ENCODE data around the gene APH1A. TPM values are rescaled to one million over a fixed set of nuclear protein-coding genes. Genes with fewer than 3 reads are reported as not detected.

The APH1A gene
- total RNA-seq, 1 donor from 2014 or later: 135 TPM

DNA sequence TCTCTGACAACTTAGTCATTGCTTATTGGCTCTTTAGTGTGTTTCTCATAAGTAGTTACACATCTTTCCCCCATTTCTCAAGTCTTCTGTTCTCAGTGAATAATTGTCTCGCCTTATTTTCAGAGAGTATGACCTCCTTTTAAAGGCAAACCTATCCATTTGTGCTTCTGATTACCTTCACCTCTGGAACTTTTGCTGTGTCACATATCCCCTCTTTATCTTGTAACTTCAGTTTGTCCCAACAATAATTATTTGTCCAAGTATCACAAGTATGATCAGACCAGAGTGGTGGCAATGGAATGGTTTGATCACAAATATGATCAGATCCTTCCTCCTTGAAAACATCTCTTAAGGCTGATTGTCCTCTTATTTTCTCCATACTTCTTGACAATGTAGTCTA, 19.6 kb upstream of the APH1A start:
- H3K27me3 ChIP-seq: no peaks in the 10 kb centered on the region
- no peak for DNase-seq
- H3K4me1 ChIP-seq: no peaks in the 10 kb centered on the region
- ATAC-seq: no peak
- no peaks in the 10 kb centered on the region for H3K36me3 ChIP-seq
- no peak overlapping the region for H3K27ac ChIP-seq
- TF ChIP-seq, protein P1, sequence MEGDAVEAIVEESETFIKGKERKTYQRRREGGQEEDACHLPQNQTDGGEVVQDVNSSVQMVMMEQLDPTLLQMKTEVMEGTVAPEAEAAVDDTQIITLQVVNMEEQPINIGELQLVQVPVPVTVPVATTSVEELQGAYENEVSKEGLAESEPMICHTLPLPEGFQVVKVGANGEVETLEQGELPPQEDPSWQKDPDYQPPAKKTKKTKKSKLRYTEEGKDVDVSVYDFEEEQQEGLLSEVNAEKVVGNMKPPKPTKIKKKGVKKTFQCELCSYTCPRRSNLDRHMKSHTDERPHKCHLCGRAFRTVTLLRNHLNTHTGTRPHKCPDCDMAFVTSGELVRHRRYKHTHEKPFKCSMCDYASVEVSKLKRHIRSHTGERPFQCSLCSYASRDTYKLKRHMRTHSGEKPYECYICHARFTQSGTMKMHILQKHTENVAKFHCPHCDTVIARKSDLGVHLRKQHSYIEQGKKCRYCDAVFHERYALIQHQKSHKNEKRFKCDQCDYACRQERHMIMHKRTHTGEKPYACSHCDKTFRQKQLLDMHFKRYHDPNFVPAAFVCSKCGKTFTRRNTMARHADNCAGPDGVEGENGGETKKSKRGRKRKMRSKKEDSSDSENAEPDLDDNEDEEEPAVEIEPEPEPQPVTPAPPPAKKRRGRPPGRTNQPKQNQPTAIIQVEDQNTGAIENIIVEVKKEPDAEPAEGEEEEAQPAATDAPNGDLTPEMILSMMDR (IDR thresholded peaks at IDR 0.05): no peak
- no peaks in the 10 kb centered on the region for H3K9me3 ChIP-seq
- no peak overlapping the region for H3K4me3 ChIP-seq
- intact Hi-C loops (cut with DNase I): no loop called here

DNA sequence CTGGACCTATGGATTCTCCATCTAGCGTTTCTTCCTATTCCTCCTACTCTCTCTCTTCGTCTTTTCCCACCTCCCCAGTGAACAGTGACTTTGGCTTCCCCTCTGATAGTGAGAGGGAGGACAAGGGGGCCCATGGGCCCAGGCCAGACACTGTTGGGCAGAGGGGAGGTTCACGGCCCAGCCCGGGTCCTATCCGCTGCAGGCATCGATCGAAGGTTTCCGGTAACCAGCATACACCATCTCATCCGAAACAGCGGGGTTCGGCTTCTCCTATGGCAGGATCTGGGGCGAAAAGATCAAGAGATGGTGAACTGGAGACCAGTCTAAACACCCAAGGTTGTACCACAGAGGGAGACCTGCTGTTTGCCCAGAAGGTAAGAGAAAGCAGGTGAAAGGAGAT, 14.4 kb upstream of the APH1A start:
- H3K36me3 ChIP-seq: no peaks in the 10 kb centered on the region
- H3K4me3 ChIP-seq: peak overlapping the region; percentile 64
- H3K4me1 ChIP-seq: peaks cover 8% of the 10 kb centered on the region
- H3K27ac ChIP-seq: peak overlapping the region; percentile 96
- DNase-seq (no peak), ATAC-seq (no peak)
- H3K27me3 ChIP-seq: no peaks in the 10 kb centered on the region
- intact Hi-C loops (cut with DNase I): no loop called here
- no peaks in the 10 kb centered on the region for H3K9me3 ChIP-seq
- TF ChIP-seq, protein P1 (IDR thresholded peaks at IDR 0.05): no peak

DNA sequence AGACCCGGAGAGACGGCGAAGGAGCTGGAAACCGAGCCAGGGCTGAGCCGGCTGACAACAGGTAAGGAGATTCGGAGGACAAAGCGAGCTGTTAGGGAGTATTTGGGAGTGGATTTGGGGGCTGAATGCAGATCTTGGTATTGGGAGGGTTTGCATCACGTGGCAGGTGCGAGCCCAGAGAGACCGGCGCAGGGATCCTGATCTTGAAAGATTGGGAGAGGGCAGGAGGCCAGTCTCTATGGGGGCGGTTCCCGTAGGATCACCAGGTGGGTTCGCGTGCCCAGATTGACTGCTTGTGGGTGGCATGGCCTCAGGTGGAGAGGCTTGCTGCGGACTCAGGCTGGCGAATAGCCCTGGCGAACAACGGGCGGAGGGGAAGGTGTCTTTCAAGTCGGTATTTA, 13.7 kb upstream of the APH1A start:
- DNase-seq (peak; percentile 82), ATAC-seq (peak; percentile 53)
- Histone ChIP-seq H3K27ac (peak overlapping the region; percentile 96), H3K36me3 (no peaks in the 10 kb centered on the region), H3K4me1 (peaks cover 8% of the 10 kb centered on the region), H3K27me3 (no peaks in the 10 kb centered on the region), H3K9me3 (no peaks in the 10 kb centered on the region), H3K4me3 (peak overlapping the region; percentile 64)
- intact Hi-C loops (cut with DNase I): no loop called here
- TF ChIP-seq, protein P1 (IDR thresholded peaks at IDR 0.05): no peak

DNA sequence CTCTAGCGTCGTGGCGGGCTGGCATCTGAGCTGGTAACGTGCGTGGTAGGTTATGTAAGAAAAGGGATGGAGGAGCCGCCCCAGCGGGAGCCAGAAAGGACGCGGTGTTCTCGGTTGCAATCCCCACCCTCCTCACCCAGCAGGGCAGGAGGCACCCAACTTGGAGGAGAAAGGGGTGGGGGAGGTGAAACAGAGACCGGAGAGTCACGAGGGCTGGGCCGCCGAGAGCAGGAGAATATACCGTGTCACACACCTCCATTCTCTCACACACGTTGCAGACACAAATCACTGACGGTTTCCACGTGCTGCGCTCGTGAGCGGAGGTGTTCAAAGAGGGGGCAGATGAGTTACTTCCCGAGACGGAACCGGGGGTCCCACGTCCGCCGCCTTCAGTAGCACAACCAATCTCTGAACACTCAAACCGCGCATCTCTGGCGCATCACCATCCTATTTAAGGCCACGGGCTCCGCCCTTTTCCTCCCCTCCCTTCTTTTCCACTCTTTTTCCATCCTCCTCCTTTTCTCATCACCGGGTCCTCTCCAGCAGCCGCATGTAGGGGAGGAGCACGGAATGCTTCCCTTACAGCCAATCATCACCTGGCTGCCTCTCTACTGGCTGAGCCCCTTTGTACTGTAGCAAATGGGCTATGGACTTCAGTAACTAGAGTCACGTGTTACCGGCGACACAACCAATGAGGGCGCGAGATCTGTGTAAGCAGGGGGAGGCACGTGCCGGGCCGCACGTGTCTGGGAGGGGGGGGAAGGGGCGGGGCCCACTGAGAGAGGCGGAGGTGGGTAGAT, 13.1 kb upstream of the APH1A start, which contains the start of gene CIART:
CIART (plus strand) TSS at position 797 of the 800 bp plus-strand sequence. CDS start 714 bp downstream, outside the sequence.
- Histone ChIP-seq H3K36me3 (no peaks in the 10 kb centered on the region), H3K4me3 (peak within 1 kb of the TSS; percentile 64), H3K4me1 (peaks cover 8% of the 10 kb centered on the region), H3K27me3 (no peaks in the 10 kb centered on the region), H3K9me3 (no peaks in the 10 kb centered on the region), H3K27ac (peak within 1 kb of the TSS; percentile 96)
- intact Hi-C loops (cut with DNase I): no loop called here
- DNase-seq: peak; percentile 93
- TF ChIP-seq, protein P1 (IDR thresholded peaks at IDR 0.05): no peak
- ATAC-seq: peak; percentile 95

DNA sequence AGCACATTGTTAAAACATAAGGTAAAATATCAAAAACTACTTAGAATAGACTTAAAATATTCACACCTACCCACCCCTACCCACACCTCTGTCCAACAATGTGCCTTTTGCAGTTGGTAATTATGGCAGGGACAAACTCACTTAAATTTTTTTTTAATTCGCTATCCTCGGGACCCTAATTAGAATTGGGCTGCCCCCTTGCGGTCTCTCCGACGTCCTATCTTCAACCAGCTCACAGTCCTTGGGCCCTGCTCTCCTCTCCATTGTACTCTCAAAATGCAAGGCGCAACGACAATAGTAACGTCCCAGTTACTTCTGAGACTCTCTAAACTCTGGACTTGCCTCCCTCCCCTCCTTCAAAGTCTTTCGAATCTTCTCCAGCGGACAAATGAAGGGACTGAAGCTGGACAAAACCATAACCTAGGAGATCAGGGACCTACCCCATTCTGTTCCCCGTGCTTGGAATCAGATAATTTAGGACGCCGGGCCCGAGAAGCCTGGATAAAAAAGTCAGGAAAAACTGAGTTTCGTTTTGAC, 12.5 kb upstream of the APH1A start:
- peak overlapping the region; percentile 64 for H3K4me3 ChIP-seq
- peak; percentile 70 for ATAC-seq
- no peaks in the 10 kb centered on the region for H3K9me3 ChIP-seq
- intact Hi-C loops (cut with DNase I): no loop called here
- TF ChIP-seq, protein P1 (IDR thresholded peaks at IDR 0.05): peak; percentile 75
- peak; percentile 79 for DNase-seq
- no peaks in the 10 kb centered on the region for H3K27me3 ChIP-seq
- H3K27ac ChIP-seq: peak overlapping the region; percentile 96
- H3K36me3 ChIP-seq: no peaks in the 10 kb centered on the region
- H3K4me1 ChIP-seq: peaks cover 8% of the 10 kb centered on the region

All from upper lobe of right lung (tissue), 1 donor.